ENCODE data around the gene ZSCAN1. TPM values are rescaled to one million over a fixed set of nuclear protein-coding genes. Genes with fewer than 3 reads are reported as not detected.

ZSCAN1 gene
- total RNA-seq, 2 donors from 2014 or later = not detected

GRCh38 chr19:58096884-58097283, 63.1 kb downstream of the ZSCAN1 start:
- H3K4me1 Mint-ChIP-seq (ENCODE audit: low read depth) = peaks cover 16% of the 10 kb centered on the region
- H3K9me3 Mint-ChIP-seq = peaks cover 10 to 19% of the 10 kb centered on the region in 2 donors
- H3K27ac Mint-ChIP-seq = peak overlapping the region; percentile 50
- no peaks in the 10 kb centered on the region for H3K27me3 Mint-ChIP-seq (ENCODE audit: low read depth)
- peak overlapping the region; percentile 68 to 84 for H3K4me3 Mint-ChIP-seq
- ATAC-seq (replicated peaks in 1 of 2) (no peak), DNase-seq (no peak)
- H3K36me3 Mint-ChIP-seq (ENCODE audit: insufficient read depth in 2 of 2) = peaks cover 22 to 38% of the 10 kb centered on the region in 2 donors

GRCh38 chr19:58097349-58097748, 63.5 kb downstream of the ZSCAN1 start:
- Mint-ChIP-seq H3K36me3 (ENCODE audit: insufficient read depth in 2 of 2) (peaks cover 22 to 38% of the 10 kb centered on the region in 2 donors), H3K4me3 (peak overlapping the region; percentile 68 to 84), H3K9me3 (peaks cover 10 to 19% of the 10 kb centered on the region in 2 donors), H3K27me3 (ENCODE audit: low read depth) (no peaks in the 10 kb centered on the region), H3K4me1 (ENCODE audit: low read depth) (peaks cover 16% of the 10 kb centered on the region), H3K27ac (peak overlapping the region; percentile 50)
- ATAC-seq (replicated peaks in 1 of 2) = no peak
- DNase-seq = no peak

- Mint-ChIP-seq H3K4me1 (ENCODE audit: low read depth) (peaks cover 16% of the 10 kb centered on the region), H3K9me3 (peaks cover 11 to 19% of the 10 kb centered on the region in 2 donors), H3K4me3 (peak within 1 kb of the TSS; percentile 84 to 91), H3K27ac (peak within 1 kb of the TSS; percentile 97), H3K27me3 (ENCODE audit: low read depth) (no peaks in the 10 kb centered on the region), H3K36me3 (ENCODE audit: insufficient read depth in 2 of 2) (peaks cover 22 to 39% of the 10 kb centered on the region in 2 donors)
- DNase-seq (peak; percentile 94 to 97), ATAC-seq (replicated peaks in 1 of 2) (peak; percentile 98)
These were observed 64.2 kb downstream of the ZSCAN1 start, which contains the start of gene ZSCAN18 for GRCh38 chr19:58097781-58098681. Gene ZSCAN18 (minus strand): TSS chr19:58098231. CDS start chr19:58090267, 7,964 bp downstream.

GRCh38 chr19:58098682-58098998, 64.8 kb downstream of the ZSCAN1 start:
- peaks cover 16% of the 10 kb centered on the region for H3K4me1 Mint-ChIP-seq (ENCODE audit: low read depth)
- no peaks in the 10 kb centered on the region for H3K27me3 Mint-ChIP-seq (ENCODE audit: low read depth)
- peaks cover 13 to 20% of the 10 kb centered on the region in 2 donors for H3K9me3 Mint-ChIP-seq
- DNase-seq (no peak), ATAC-seq (replicated peaks in 1 of 2) (no peak)
- peak overlapping the region; percentile 84 to 91 for H3K4me3 Mint-ChIP-seq
- peaks cover 23 to 40% of the 10 kb centered on the region in 2 donors for H3K36me3 Mint-ChIP-seq (ENCODE audit: insufficient read depth in 2 of 2)
- H3K27ac Mint-ChIP-seq = peak overlapping the region; percentile 97

Other genes with a start within 250 kb of the ZSCAN1 start
- 1 to 10 TPM; 7.7 to 8.4 TPM for gene ZNF552, start 219.1 kb upstream of the ZSCAN1 start, total RNA-seq
- gene ZNF587B, start 203.7 kb upstream of the ZSCAN1 start, total RNA-seq = 10 to 100 TPM; 16.8 to 18.0 TPM
- 10 to 100 TPM; 31.5 to 32.5 TPM for gene ZNF587, start 184.2 kb upstream of the ZSCAN1 start, total RNA-seq
- gene ZNF814, start 145.0 kb upstream of the ZSCAN1 start, total RNA-seq = 10 to 100 TPM; 16.1 to 21.4 TPM
- gene ZNF417, start 117.4 kb upstream of the ZSCAN1 start, total RNA-seq = 10 to 100 TPM; 12.6 to 13.8 TPM
- gene ZNF418, start 98.6 kb upstream of the ZSCAN1 start, total RNA-seq = 1 to 10 TPM; 3.4 to 8.0 TPM
- 10 to 100 TPM in 1 of 2 donors, 1 to 10 TPM in 1; 8.4 to 10.6 TPM for gene ZNF256, start 86.3 kb upstream of the ZSCAN1 start, total RNA-seq
- 1 to 10 TPM in 1 of 2 donors, under 1 TPM in 1; 0.91 to 2.1 TPM for gene C19orf18, start 59.5 kb upstream of the ZSCAN1 start, total RNA-seq
- gene ZNF606, start 31.2 kb upstream of the ZSCAN1 start, total RNA-seq = 10 to 100 TPM; 13.1 to 13.8 TPM
- gene ZNF135, start 25.3 kb downstream of the ZSCAN1 start, total RNA-seq = 1 to 10 TPM; 1.7 to 1.9 TPM
- 10 to 100 TPM; 34.0 to 51.3 TPM for gene ZSCAN18, start 64.2 kb downstream of the ZSCAN1 start, total RNA-seq
- 1 to 10 TPM; 8.0 to 9.8 TPM for gene ZNF329, start 116.8 kb downstream of the ZSCAN1 start, total RNA-seq
- gene ZNF274, start 149.0 kb downstream of the ZSCAN1 start, total RNA-seq = 10 to 100 TPM; 32.1 to 42.8 TPM
- gene ZNF544, start 194.9 kb downstream of the ZSCAN1 start, total RNA-seq = 10 to 100 TPM; 38.6 to 46.6 TPM
- 1 to 10 TPM; 5.6 to 6.9 TPM for gene ZNF8, start 244.9 kb downstream of the ZSCAN1 start, total RNA-seq

All from activated T-cell treated with anti-CD3 and anti-CD28 coated beads, Interleukin-2, amount 50 U/mL, for 72 hours (primary cell).